Brain pericyte (primary cell): ENCODE results near the gene TOM1L2.
"Not testable (repeated sequence)": the region's sequence is repeated elsewhere in the genome, so short reads cannot be mapped to it uniquely, and the experiment has no call there.

Experiments
- DNase-seq: peaks from one replicate; pipeline ENCODE4 v3.0.0-alpha.2; 2012; ENCODE audit warnings: low read depth, low spot score

Gene TOM1L2

GRCh38 chr17:17970699-17971430, 1.3 kb downstream of the TOM1L2 start:
- no peak for DNase-seq

- DNase-seq, result no peak
Observed at GRCh38 chr17:17966399-17966798, 5.8 kb downstream of the TOM1L2 start.

GRCh38 chr17:17965152-17965721, 7.0 kb downstream of the TOM1L2 start:
- DNase-seq, result no peak

GRCh38 chr17:17964710-17965109, 7.5 kb downstream of the TOM1L2 start:
- DNase-seq, result no peak

- DNase-seq, result no peak
Observed at GRCh38 chr17:17963694-17964436, 8.3 kb downstream of the TOM1L2 start.

- DNase-seq, result no peak
Observed at GRCh38 chr17:17963066-17963465, 9.1 kb downstream of the TOM1L2 start.

DNA sequence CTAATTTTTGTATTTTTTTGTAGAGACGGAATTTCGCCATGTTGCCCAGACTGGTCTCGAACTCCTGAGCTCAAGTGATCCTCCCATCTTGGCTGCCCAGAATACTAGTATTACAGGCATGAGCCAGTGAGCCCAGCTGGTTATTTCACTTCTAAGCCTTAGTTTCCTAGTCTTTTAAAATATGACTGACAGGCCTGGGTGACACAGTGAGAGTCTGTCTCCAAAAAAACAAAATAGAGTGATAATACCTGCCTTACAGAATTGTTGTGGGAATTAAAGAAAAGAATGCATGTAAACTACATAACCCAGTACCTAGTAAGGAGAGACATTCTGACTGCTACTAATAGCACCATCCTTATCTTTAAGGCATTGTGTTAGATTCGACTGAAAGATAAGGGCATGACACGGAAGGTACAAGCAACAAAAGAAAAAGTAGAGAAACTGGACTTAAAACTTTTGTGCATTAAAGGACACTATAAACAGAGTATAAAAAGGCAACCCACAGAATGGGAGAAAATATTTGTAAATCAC, 11.6 kb downstream of the TOM1L2 start:
- no peak for DNase-seq

DNA sequence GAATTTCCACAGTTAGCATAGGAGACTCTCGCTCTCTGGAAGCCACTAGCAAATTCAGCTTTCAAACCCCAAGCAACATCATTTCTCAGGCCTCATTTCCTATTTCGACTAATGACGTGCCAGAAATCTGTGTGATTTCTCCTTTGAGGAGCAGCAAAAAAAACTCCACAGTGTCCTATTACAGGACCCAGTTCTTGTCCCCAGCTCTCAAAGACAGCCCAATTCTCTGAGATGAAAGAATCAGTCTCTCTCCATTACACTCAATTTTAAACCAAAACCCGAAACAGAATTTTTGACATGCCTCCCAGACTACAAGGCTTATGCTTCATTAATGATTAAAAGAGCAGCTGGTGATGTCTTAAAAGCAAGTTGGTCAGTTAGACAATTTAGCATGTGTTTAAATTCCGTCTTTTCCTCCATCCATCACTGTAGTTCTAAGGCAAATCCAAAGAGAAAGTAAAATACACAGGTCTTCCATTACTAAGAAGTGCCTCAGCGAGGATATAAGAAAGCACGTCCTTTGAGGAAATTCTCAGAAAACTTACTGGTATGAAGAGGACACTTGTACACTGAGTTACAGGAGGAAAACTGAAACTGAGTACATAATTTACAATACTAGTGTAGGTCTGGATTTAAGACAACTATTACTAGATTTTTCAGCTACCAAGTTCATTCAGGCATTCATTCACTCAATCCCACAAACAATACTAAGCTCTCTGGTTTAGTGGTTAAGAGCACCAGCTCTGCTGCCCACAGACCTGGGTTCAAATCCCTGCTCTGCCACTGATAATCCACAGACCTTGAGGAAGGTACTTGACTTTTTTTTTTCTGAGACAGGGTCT, 12.5 kb downstream of the TOM1L2 start:
- DNase-seq, result no peak

DNA sequence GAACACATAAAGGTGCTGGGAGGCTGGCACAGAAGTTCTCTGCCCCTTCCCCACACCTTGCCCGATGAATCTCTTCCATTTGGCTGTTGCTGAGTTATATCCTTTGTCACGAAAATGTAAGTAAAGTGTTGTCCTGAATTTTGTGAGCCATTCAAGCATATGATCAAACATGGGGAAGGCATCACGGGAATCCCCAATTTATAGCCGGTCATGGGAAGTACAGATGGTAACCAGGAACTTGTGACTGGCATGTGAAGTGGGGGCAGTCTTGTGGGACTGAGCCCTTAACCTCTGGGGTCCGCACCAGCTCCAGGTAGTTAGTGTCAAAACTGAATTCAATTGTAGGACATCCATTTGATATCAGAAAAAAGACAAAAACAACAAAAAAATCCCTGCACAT, 13.2 kb downstream of the TOM1L2 start:
- no peak for DNase-seq

DNA sequence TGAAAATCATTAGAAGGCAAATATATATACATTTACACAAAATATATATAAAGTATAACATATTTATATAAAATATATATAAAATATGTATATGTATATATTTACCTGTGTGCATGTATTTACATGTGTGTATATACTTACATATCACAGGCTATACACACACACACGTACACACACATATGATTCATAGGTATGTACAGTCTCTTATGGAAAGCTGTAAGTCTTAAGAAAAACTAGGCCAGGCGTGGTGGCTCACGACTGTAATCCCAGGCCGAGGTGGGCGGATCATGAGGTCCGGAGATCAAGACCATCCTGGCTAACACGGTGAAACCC, 14.7 kb downstream of the TOM1L2 start:
- no peak for DNase-seq

- DNase-seq, result not testable (repeated sequence)
Observed at GRCh38 chr17:17955790-17956341, 16.3 kb downstream of the TOM1L2 start.

DNA sequence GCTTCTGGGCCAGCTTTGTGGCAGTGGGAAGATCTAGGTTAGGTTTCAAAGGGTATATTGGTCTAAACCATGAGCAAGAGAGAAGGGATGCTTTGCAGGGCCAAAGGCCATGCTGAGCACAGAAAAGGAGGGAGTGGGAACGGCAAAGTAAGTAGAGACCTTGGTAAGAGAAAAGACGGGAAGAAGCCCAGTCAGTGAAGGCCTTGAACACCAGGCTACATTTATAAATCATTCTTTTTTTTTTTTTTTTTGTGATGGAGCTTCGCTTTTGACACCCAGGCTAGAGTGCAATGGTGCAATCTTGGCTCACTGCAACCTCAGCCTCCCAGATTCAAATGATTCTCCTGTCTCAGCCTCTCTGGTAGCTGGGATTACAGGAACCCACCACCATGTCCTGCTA, 18.1 kb downstream of the TOM1L2 start:
- no peak for DNase-seq

DNA sequence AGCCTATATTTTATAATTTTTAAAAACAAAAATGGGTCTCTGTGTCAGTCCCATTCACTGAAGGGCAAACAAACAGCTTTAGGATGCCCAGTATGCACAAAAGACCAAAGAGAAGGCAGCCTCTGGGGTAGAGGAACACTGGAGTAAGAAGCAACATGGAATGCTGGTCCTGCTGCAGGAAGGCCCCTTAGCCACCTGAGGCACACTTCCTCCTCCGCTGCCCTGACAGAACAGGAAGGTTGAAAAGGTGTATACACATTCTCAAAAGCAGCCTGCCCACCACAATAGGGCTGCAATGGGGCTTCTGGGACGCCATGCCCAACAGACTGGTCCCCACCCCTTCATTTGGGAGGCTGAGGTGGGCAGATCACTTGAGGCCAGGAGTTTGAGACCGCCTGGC, 19.5 kb downstream of the TOM1L2 start:
- no peak for DNase-seq

- no peak for DNase-seq
Observed at GRCh38 chr17:17951524-17951923, 20.7 kb downstream of the TOM1L2 start.

GRCh38 chr17:17950806-17951205, 21.4 kb downstream of the TOM1L2 start:
- no peak for DNase-seq

DNA sequence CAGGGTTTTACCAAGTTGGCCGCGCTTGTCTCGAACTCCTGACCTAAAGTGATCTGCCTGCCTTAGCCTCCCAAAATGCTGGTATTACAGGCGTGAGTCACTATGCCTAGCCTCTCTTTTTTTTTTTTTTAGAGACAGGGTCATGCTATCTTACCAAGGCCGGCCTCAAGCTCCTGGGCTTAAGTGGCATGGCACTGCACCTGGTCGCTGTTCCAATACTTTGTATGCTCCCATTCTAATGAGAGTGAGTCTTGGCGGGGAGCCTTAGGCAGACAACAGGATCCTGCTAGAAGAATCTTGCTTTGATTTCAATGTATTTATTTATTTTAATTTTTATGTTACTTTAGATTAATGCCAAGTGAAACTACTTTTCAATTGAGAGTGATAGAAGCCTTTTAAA, 21.9 kb downstream of the TOM1L2 start:
- no peak for DNase-seq

DNA sequence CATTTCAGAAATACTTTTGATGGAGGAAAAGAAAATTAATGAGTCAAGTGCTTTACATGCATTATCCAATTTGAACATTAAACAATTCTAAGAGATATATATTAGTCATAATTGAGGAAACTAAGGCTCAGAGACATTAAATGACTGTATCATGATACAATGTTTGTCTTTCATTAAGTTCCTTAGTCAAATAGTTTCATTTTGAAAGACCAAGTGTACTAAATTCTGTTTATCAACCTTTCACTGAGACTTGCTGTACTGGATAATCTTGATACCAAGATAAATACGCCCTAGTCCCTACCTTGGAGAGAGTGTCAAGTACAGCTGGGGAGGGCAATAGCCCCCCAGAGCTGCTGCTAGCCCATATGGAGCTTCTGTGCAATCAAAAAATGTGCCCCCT, 24.2 kb downstream of the TOM1L2 start:
- no peak for DNase-seq

DNA sequence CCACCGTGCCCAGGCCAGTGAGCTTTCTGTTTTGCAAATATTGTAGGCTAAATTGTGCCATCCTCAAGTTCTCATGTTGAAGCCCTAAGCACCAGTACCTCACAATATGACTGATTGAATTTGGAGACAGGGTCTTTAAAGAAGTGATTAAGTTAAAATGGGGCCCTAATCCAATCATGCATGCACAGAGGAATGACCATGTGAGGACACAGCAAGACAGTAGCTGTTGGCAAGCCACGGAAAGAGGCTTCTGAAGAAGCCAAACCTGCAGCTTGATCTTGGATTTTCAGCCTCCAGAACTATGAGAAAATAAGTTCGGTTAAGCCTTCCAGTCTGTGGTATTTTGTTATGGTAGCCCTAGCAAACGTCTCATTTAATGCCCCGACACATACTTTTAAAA, 24.9 kb downstream of the TOM1L2 start:
- DNase-seq, result no peak

- no peak for DNase-seq
Observed at GRCh38 chr17:17946093-17946492, 26.1 kb downstream of the TOM1L2 start.

GRCh38 chr17:17944743-17945142, 27.5 kb downstream of the TOM1L2 start:
- no peak for DNase-seq

DNA sequence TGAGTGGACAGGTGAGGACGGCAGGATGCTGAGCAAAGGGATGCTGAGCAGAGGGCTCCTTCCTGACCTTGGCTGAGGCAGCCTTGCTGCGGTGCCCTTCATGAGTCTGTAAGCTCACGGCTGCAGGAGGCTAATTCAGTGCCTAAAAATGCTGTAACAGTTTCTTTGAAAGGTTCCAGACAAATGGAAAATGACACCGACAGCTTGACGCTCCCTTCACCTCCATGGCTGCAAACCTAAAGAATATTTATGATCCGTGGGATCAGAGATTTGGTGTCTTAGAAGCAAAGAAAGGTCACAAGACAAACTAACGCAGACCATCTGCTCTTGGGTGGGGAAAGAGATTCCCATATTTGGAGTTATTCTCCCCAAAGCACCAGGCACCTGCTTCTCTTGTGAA, 28.0 kb downstream of the TOM1L2 start:
- no peak for DNase-seq
